ENCODE results near the gene CEP152. TPM values are rescaled to one million over a fixed set of nuclear protein-coding genes. Genes with fewer than 3 reads are reported as not detected.

Gene CEP152
- total and polyA plus RNA-seq, 2 experiments from 2014 or later, result 14.6 to 30.5 TPM

- no peak for TF ChIP-seq ZNF462 (CRISPR knock-in tag; IDR thresholded peaks at IDR 0.05)
- TF ChIP-seq ETS1 (IDR thresholded peaks at IDR 0.05), result no peak
These were observed 102.2 kb downstream of the CEP152 start (continued) for GRCh38 chr15:48708641-48709040.

- H3K27me3 Mint-ChIP-seq (ENCODE audit: insufficient read depth, low read depth, poor library complexity), result no peaks in the 10 kb centered on the region
- no peak overlapping the region for H3K4me3 Mint-ChIP-seq
- Histone ChIP-seq H3K4me3 (no peak overlapping the region), H3F3A (replicated peaks; ENCODE audit: low read depth) (no peaks in the 10 kb centered on the region), H3K27me3 (ENCODE audit: insufficient read depth) (no peaks in the 10 kb centered on the region), H2AFZ (no peak overlapping the region), H4K20me1 (replicated peaks; ENCODE audit: insufficient read depth) (no peaks in the 10 kb centered on the region), H3K79me2 (replicated peaks; ENCODE audit: insufficient read depth) (no peaks in the 10 kb centered on the region), H3K27ac (ENCODE audit: low read depth) (no peak overlapping the region), H3K36me3 (ENCODE audit: insufficient read depth) (peaks cover 7% of the 10 kb centered on the region; the same call in 1 of the 2 replicates), H3K4me2 (no peak overlapping the region), H3K4me1 (ENCODE audit: insufficient read depth) (no peaks in the 10 kb centered on the region), H3K9me2 (ENCODE audit: insufficient read depth) (no peaks in the 10 kb centered on the region)
- no peak overlapping the region for H3K27ac Mint-ChIP-seq
- H3K4me1 Mint-ChIP-seq, result peaks cover 2% of the 10 kb centered on the region; the same call in 1 of the 3 replicates
- H3K9me3 Mint-ChIP-seq, result peaks cover 17% of the 10 kb centered on the region; the same call in 2 of the 3 replicates
- DNase-seq (ENCODE audit: low spot score), result no peak
- ATAC-seq, result no peak
- no peaks in the 10 kb centered on the region; the same call in 1 of the 3 replicates for H3K36me3 Mint-ChIP-seq (ENCODE audit: low read depth)
- TF ChIP-seq REST (IDR thresholded peaks at IDR 0.05; ENCODE audit: unreplicated experiment) (no peak), JUNB (IDR thresholded peaks at IDR 0.05; ENCODE audit: unreplicated experiment) (no peak), STAT1 (IDR thresholded peaks at IDR 0.05; ENCODE audit: unreplicated experiment) (no peak), CREB1 (CRISPR knock-in tag; IDR thresholded peaks at IDR 0.05; ENCODE audit: low read depth) (no peak), NANOG (IDR thresholded peaks at IDR 0.05; ENCODE audit: borderline replicate concordance) (no peak), CTCF (conservative IDR thresholded peaks at IDR 0.05; ENCODE audit: low read depth in 2 of 2) (no peak), ZNF331 (CRISPR knock-in tag; IDR thresholded peaks at IDR 0.05; ENCODE audit: low read depth) (no peak)
These were observed 105.5 kb downstream of the CEP152 start for GRCh38 chr15:48705381-48705780.

Data from GM23338 (cell line).